PC-9 (cell line): ENCODE measurements around the gene LIN28B.

ENCODE experiments used
- EZH2 ChIP-seq: fragments of 200-600 bp; sonication (generic); IDR thresholded peaks from 2 replicates; pipeline ENCODE4 v1.8.0; 2017; ENCODE audit warnings: antibody characterized with exemption, low read depth
- TF ChIP-seq, protein P1 (sequence below): fragments of 200-600 bp; sonication (generic); conservative IDR thresholded peaks from 2 replicates; pipeline ENCODE4 v1.6.1; 2017; ENCODE audit warnings: mixed run types, antibody characterized with exemption, mild to moderate bottlenecking, moderate library complexity

DNA sequence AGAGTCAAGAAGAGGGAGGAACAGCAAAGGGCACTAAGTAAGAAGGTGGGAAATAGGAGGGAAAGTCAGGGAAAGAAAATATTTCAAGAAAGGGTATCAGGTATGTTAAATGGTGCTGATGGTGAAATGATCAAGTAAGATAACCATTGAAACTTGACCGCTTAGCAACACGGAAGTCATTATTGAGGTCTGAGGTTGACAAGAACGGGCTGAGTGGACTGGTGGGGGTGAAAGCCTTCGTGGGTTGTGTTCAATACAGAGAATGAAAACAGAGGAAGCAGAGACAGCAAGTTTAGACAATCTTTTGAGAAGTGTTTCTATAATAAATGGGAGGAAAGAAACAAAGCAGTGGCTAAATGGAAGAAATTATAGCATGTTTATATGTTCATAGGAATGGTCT, 72.0 kb downstream of the LIN28B start:
- TF ChIP-seq, protein P1, sequence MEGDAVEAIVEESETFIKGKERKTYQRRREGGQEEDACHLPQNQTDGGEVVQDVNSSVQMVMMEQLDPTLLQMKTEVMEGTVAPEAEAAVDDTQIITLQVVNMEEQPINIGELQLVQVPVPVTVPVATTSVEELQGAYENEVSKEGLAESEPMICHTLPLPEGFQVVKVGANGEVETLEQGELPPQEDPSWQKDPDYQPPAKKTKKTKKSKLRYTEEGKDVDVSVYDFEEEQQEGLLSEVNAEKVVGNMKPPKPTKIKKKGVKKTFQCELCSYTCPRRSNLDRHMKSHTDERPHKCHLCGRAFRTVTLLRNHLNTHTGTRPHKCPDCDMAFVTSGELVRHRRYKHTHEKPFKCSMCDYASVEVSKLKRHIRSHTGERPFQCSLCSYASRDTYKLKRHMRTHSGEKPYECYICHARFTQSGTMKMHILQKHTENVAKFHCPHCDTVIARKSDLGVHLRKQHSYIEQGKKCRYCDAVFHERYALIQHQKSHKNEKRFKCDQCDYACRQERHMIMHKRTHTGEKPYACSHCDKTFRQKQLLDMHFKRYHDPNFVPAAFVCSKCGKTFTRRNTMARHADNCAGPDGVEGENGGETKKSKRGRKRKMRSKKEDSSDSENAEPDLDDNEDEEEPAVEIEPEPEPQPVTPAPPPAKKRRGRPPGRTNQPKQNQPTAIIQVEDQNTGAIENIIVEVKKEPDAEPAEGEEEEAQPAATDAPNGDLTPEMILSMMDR = no peak
- no peak for TF ChIP-seq EZH2
